ENCODE data around the gene UBR3.

DNA sequence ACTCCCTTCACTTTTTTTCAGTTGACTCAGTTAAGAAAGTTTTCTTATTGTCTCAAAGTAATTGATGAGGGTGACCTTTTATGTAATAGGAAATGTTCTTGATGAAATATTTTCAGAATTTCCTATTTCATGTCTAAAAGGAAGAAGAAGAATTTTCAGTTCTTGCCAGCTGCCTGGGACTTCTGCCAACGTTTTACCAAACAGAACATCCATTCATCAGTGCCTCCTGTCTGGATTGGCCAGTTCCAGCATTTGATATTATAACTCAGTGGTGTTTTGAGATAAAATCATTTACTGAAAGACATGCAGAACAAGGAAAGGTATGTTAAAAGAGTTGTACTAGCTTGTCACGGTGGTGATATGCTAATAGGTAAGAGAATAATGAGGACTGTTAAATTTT is 246.0 kb downstream of the UBR3 start:
- TF ChIP-seq, protein P1, sequence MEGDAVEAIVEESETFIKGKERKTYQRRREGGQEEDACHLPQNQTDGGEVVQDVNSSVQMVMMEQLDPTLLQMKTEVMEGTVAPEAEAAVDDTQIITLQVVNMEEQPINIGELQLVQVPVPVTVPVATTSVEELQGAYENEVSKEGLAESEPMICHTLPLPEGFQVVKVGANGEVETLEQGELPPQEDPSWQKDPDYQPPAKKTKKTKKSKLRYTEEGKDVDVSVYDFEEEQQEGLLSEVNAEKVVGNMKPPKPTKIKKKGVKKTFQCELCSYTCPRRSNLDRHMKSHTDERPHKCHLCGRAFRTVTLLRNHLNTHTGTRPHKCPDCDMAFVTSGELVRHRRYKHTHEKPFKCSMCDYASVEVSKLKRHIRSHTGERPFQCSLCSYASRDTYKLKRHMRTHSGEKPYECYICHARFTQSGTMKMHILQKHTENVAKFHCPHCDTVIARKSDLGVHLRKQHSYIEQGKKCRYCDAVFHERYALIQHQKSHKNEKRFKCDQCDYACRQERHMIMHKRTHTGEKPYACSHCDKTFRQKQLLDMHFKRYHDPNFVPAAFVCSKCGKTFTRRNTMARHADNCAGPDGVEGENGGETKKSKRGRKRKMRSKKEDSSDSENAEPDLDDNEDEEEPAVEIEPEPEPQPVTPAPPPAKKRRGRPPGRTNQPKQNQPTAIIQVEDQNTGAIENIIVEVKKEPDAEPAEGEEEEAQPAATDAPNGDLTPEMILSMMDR (IDR thresholded peaks at IDR 0.05; ENCODE audit: insufficient read depth, low read length) = no peak
- no peak for TF ChIP-seq POLR2AphosphoS5 (IDR thresholded peaks at IDR 0.05; ENCODE audit: low read depth)

All from HL-60 (cell line).